Measurements from ENCODE around the gene VOPP1. TPM values are rescaled to one million over a fixed set of nuclear protein-coding genes. Genes with fewer than 3 reads are reported as not detected.
A peak's percentile ranks its signal among the peaks of the same experiment; 100 is the strongest.

Gene VOPP1
- total RNA-seq, 2 donors from 2014 or later = 70.3 to 73.4 TPM

DNA sequence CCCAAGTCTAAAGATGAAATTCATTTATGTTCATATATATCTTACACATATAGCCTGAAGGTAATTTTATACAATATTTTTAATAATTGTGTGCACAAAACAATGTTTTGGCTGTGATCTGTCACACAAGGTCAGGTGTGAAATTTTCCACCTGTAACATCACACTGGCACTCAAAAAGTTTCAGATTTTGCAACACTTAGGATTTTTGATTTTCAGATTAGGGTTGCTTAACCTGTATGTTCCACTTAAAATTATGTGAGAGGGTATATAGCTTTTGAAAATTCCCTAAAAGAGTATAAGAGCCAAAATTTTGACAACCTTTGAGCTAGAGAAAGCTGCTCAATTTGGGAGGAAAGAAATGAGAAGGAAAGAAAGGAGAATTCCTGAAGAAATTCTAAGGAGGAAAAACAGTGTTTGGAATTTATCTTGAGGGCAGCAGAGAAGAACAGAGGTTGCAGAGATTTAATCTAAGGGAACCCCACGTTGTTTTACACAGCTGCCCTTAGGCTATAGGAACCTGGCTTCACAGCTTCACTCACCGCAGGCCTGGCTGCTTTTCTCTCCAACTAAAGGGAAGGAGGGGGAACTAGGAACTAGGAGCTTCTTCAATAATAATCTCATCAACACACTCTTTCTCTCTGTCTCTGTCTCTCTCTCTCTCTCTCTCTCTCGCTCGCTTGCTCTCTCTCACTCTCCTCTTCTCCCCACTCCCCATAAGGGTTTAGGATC, 8.5 kb downstream of the VOPP1 start:
- Histone ChIP-seq H3K27me3 (no peaks in the 10 kb centered on the region), H3K9ac (ENCODE audit: low read depth in 2 of 2, low read length in 2 of 2) (no peak overlapping the region), H3K4me3 (no peak overlapping the region), H3K27ac (no peak overlapping the region), H3K36me3 (no peaks in the 10 kb centered on the region), H3K9me3 (no peaks in the 10 kb centered on the region), H3K4me1 (no peaks in the 10 kb centered on the region)
- intact Hi-C loops (cut with DNase I) = no loop called here
- DNase-seq = no peak
- no peak for TF ChIP-seq CTCF (IDR thresholded peaks at IDR 0.05)

GRCh38 chr7:55561690-55562089, 10.6 kb downstream of the VOPP1 start:
- Histone ChIP-seq H3K27me3 (no peaks in the 10 kb centered on the region), H3K4me3 (no peak overlapping the region), H3K4me1 (no peaks in the 10 kb centered on the region), H3K36me3 (no peaks in the 10 kb centered on the region), H3K9me3 (no peaks in the 10 kb centered on the region), H3K9ac (ENCODE audit: low read depth in 2 of 2, low read length in 2 of 2) (no peak overlapping the region), H3K27ac (no peak overlapping the region)
- intact Hi-C loops (cut with DNase I) = no loop called here
- no peak for DNase-seq
- TF ChIP-seq CTCF (IDR thresholded peaks at IDR 0.05) = no peak

- Histone ChIP-seq H3K27ac (no peak overlapping the region), H3K9ac (ENCODE audit: low read depth in 2 of 2, low read length in 2 of 2) (no peak overlapping the region), H3K9me3 (no peaks in the 10 kb centered on the region), H3K4me3 (no peak overlapping the region), H3K36me3 (no peaks in the 10 kb centered on the region), H3K27me3 (no peaks in the 10 kb centered on the region), H3K4me1 (peaks cover 7% of the 10 kb centered on the region)
- TF ChIP-seq CTCF (IDR thresholded peaks at IDR 0.05) = no peak
- no peak for DNase-seq
- intact Hi-C loops (cut with DNase I) = no loop called here
Observed at GRCh38 chr7:55558962-55559920, 13.1 kb downstream of the VOPP1 start.

DNA sequence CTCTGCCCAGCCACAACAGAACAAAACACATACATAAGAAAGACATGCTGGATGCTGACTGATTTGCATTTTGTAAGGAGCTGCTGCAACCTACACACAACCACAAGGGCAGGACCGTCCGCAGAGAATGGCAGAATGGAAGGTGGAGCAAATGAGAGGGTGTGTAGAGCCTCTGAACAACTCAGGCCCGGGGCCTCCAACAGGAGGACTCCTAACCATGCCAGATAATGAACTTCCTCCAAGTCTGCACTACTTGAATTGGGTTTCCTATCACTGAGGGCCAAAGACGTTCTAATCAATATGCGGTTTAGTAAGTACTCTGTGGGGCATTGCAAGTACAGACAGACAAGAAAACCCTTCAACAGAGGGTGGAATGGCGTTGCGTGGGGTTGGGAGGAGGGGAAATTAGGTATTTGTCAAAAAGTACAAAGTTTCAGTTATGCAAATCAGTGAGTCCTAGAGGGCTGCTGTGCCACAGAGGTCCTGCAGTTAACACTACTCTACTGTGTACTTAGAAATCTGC, 14.6 kb downstream of the VOPP1 start:
- H3K36me3 ChIP-seq = no peaks in the 10 kb centered on the region
- H3K4me3 ChIP-seq = no peak overlapping the region
- no peak for TF ChIP-seq CTCF (IDR thresholded peaks at IDR 0.05)
- H3K27ac ChIP-seq = no peak overlapping the region
- intact Hi-C loops (cut with DNase I) = no loop called here
- H3K4me1 ChIP-seq = peaks cover 19% of the 10 kb centered on the region
- no peaks in the 10 kb centered on the region for H3K9me3 ChIP-seq
- H3K9ac ChIP-seq (ENCODE audit: low read depth in 2 of 2, low read length in 2 of 2) = no peak overlapping the region
- H3K27me3 ChIP-seq = no peaks in the 10 kb centered on the region
- DNase-seq = no peak

DNA sequence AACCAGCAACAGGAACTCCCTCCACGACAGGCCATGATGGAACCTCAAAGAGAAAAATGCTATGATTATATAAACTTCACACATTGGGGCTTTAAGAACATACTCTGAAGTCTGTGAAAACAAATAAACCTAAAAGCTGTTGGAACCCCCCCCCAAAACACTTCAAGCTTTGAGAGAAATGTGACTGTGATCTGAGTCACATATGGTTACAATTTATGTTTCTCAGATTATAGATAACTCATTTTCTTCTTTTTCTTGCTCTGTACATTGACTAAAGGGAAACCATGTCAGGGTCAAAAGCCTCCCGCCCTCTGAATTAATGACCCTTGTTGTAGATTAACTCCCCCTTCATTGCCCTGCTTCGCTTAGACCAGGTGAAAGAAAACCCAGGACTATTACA, 15.8 kb downstream of the VOPP1 start:
- Histone ChIP-seq H3K27ac (no peak overlapping the region), H3K4me1 (peaks cover 31% of the 10 kb centered on the region), H3K36me3 (no peaks in the 10 kb centered on the region), H3K9me3 (no peaks in the 10 kb centered on the region), H3K9ac (ENCODE audit: low read depth in 2 of 2, low read length in 2 of 2) (no peak overlapping the region), H3K27me3 (no peaks in the 10 kb centered on the region), H3K4me3 (no peak overlapping the region)
- no peak for TF ChIP-seq CTCF (IDR thresholded peaks at IDR 0.05)
- peak; percentile 4 for DNase-seq
- intact Hi-C loops (cut with DNase I) = no loop called here
